ENCODE data around the gene STPG2. TPM values are rescaled to one million over a fixed set of nuclear protein-coding genes. Genes with fewer than 3 reads are reported as not detected.

Gene STPG2
- total and polyA plus RNA-seq, 2 of the 8 experiments (the other 6 are each of a cell fraction or from before 2014, with no cell fraction given): 0.03 TPM; not detected in 1

DNA sequence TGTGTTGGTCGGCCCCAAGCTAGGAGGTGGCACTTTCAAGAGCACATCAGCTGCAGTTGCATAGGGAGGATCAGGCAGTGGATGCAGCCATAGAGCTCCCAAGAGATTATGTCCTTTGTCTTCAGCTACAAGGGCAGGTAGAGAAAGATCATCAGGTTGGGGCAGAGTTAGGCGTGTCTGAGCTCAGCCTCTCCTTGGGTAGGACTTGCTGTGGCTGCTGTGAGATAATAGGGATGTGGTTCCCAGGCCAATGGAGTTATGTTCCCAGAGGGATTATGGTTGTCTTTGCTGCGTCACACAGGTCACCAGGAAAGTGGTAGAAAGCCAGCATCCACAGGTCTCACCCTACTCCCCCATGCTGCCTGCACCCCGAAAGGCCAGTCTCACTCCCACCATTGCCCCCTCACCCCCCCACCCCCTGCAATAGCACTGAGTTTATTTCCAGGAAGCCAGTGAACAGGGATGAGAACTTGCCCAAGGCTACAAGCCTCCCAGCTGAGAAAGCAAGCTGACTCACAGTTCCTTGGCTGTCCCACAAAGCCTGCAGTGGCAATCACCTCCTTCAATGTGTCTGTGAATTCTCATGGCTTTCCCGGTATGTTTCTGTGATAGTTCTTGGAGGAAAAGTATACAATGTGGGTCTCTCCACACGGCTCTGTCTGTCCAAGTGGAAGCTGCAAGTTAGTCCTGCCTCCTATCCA lies 148.4 kb downstream of the STPG2 start:
- Histone ChIP-seq H4K5ac (ENCODE audit: insufficient read length, low read depth, low read length) (no peak overlapping the region), H3K79me1 (ENCODE audit: low read depth, low read length) (no peaks in the 10 kb centered on the region), H2AFZ (ENCODE audit: low read length) (no peak overlapping the region), H2BK15ac (ENCODE audit: low read length) (no peak overlapping the region), H3K56ac (replicated peaks; ENCODE audit: insufficient read length, low read depth, low read length) (no peak overlapping the region), H4K20me1 (replicated peaks in 1 of 2; ENCODE audit: control insufficient read depth in 1 of 2, insufficient read depth in 2 of 2, low read length in 2 of 2) (no peaks in the 10 kb centered on the region), H3K27me3 (replicated peaks in 1 of 4; ENCODE audit: control insufficient read depth in 3 of 4, extremely low read depth in 1 of 4, insufficient read depth in 3 of 4, low read length in 3 of 4) (no peaks in the 10 kb centered on the region), H2BK120ac (replicated peaks; ENCODE audit: low read depth, low read length) (no peak overlapping the region), H3K4ac (replicated peaks; ENCODE audit: insufficient read length, low read depth, low read length) (no peak overlapping the region), H4K91ac (replicated peaks; ENCODE audit: insufficient read length, low read length) (no peak overlapping the region), H2BK20ac (ENCODE audit: low read length) (no peak overlapping the region), H3K4me1 (replicated peaks in 1 of 4; ENCODE audit: control insufficient read depth in 3 of 4, insufficient read depth in 4 of 4, low read length in 3 of 4) (no peaks in the 10 kb centered on the region), H3K36me3 (ENCODE audit: control insufficient read depth in 2 of 4, insufficient read depth in 4 of 4, low read length in 3 of 4) (no peaks in the 10 kb centered on the region), H3K9me3 (ENCODE audit: insufficient read depth in 2 of 2, low read depth in 1 of 2, low read length in 1 of 2) (peaks cover 2 to 3% of the 10 kb centered on the region in 2 experiments; a peak in 2 of 4 replicates), H2BK12ac (ENCODE audit: low read depth, low read length) (no peak overlapping the region), H3K27ac (ENCODE audit: low read depth, low read length) (no peak overlapping the region), H3K14ac (ENCODE audit: insufficient read length) (no peak overlapping the region), H3K4me3 (ENCODE audit: extremely low read depth in 1 of 4, insufficient read depth in 2 of 4, low read depth in 3 of 4, low read length in 4 of 4) (no peak overlapping the region), H3K9ac (replicated peaks in 1 of 4; ENCODE audit: extremely low read depth in 1 of 4, low read depth in 3 of 4, low read length in 3 of 4) (no peak overlapping the region), H2AK5ac (ENCODE audit: low read depth, low read length) (no peak overlapping the region), H3K23me2 (ENCODE audit: low read depth, low read length) (no peaks in the 10 kb centered on the region; the same call in 1 of the 2 replicates), H2BK5ac (ENCODE audit: low read depth, low read length) (no peak overlapping the region), H3K79me2 (ENCODE audit: control insufficient read depth in 1 of 2, insufficient read depth in 2 of 2, low read length in 2 of 2) (no peaks in the 10 kb centered on the region), H3K23ac (ENCODE audit: insufficient read length) (no peak overlapping the region), H3K18ac (ENCODE audit: extremely low read depth, low read length) (no peak overlapping the region), H3K4me2 (ENCODE audit: insufficient read depth in 1 of 2, low read depth in 2 of 2, low read length in 2 of 2) (no peak overlapping the region), H4K8ac (ENCODE audit: extremely low read depth, insufficient read depth, low read length) (no peak overlapping the region)
- ChIA-PET POLR2A (ENCODE audit: partially characterized antibody) (no interaction called here), CTCF (ENCODE audit: partially characterized antibody) (interaction anchor here (0.7 to 1.1 kb wide), 2 partner anchors 94 to 1599 kb away, joined by 3 read pairs; no protein-coding TSS in a partner anchor)
- FAIRE-seq: no peak
- DNase-seq (ENCODE audit: low read depth in 1 of 2, low spot score in 2 of 2): no peak
- TF ChIP-seq SIX5 (IDR thresholded peaks at IDR 0.05; ENCODE audit: low read depth, low read length) (no peak), KDM1A (IDR thresholded peaks at IDR 0.05; ENCODE audit: borderline replicate concordance, low read length) (no peak), RAD21 (IDR thresholded peaks at IDR 0.05 in 1 of 2, conservative IDR thresholded peaks at IDR 0.05 in 1 of 2; ENCODE audit: low read depth in 2 of 2, low read length in 2 of 2) (no peak), JUND (IDR thresholded peaks at IDR 0.05; ENCODE audit: low read length) (no peak), CEBPB (IDR thresholded peaks at IDR 0.05; ENCODE audit: low read depth, low read length) (no peak), TEAD4 (IDR thresholded peaks at IDR 0.05; ENCODE audit: low read depth, low read length) (no peak), FOSL1 (IDR thresholded peaks at IDR 0.05; ENCODE audit: insufficient read depth, low read depth, low read length) (no peak)
- TF ChIP-seq, protein P1, sequence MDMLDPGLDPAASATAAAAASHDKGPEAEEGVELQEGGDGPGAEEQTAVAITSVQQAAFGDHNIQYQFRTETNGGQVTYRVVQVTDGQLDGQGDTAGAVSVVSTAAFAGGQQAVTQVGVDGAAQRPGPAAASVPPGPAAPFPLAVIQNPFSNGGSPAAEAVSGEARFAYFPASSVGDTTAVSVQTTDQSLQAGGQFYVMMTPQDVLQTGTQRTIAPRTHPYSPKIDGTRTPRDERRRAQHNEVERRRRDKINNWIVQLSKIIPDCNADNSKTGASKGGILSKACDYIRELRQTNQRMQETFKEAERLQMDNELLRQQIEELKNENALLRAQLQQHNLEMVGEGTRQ (IDR thresholded peaks at IDR 0.05; ENCODE audit: low read length): no peak
- WGBS, 2 experiments (ENCODE audit: extremely low coverage in 1 of 2, insufficient coverage in 1 of 2, insufficient read length in 1 of 2, insufficient replicate concordance in 2 of 2, low coverage in 1 of 2, low lambda C conversion rate in 2 of 2, missing lambda C conversion rate in 1 of 2): 83% methylated on average over 6 of the region's 6 CpGs; no CpG with 5 or more reads in 1 of the 2 experiments

All from H1 (cell line).